NOMO-1 treated with DMSO at 0.1 percent for 48 hours (cell line): ENCODE measurements around the gene CCSER1.
"Not testable (repeated sequence)": the region's sequence is repeated elsewhere in the genome, so short reads cannot be mapped to it uniquely, and the experiment has no call there.

Experiments
- DNase-seq: peaks from one replicate; lab custom pipeline; 2025; ENCODE audit not compliant: unreplicated experiment; lab: John Stamatoyannopoulos, UW

Gene CCSER1

DNA sequence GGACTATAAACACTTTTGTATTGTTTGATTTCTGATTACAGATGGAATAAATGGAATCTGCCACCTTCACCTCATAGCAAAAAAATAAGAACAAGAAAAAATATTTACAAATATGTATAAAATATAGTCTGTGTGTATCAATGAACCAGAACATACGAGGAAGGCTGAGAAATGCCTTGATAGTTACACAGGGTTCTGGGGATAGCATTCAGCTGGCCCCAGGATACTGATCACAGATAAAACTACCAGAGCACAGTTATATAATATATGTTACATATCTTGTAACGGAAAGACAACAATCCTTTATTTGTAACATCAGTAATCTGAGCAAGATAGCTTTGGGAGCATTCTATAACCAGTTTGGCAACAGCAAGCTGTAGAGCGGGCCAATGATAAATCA is 1101.5 kb downstream of the CCSER1 start:
- no peak for DNase-seq

DNA sequence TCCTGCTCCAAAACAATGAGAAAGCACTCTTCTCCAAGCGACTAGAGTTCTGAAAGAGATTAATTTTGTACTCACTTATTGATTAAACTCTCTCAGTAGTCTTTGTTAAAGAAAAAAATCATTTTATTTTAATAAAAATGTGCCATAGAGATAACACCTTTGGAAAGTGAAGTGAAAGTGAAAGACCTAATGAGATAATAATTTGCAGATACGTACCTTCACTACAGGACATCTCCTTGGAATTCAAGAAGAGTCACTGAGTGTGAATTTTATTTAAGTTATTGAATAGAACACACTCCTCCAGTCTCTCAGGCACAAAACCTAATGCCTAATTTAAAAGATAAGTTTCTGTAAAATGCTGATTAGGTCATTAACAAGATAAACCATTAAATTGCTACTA is 1106.0 kb downstream of the CCSER1 start:
- no peak for DNase-seq

DNA sequence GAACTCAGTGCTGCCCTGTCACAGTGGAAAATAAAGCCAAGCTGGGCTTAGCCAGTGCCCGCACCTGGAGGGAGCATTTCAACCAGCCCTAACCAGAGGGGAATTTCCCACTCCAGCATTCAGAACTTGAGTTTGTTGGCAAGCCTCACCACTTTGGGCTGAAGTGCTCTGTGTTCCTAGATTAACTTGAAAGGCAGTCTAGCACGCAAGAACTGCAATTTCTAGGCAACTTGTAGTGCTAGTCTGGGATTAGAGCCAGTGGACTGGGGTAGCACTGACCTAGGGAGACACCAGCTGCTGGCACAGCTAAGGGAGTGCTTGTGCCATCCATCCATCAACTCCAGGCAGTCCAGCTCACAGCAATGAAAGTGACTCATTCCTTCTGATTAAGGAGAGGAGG is 1115.9 kb downstream of the CCSER1 start:
- DNase-seq, result no peak

DNA sequence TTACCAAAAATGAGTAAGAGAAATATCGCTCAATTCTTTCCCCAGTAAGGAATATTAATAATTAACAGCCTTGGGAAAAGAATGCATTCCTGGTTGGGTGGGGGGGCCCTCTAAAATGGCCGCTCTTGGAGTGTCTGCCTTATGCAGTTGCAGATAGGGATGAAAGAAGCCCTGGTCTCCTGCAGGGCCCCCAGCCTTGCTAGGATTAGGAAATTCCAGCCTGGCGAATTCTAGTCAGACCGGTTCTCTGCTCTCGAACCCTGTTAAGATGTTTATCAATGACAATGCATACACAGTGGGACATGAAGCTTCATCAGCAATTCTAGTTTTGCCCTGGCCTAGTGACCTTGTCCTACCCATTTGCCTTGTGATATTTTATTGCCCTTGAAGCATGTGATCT is 1128.8 kb downstream of the CCSER1 start:
- no peak for DNase-seq

DNA sequence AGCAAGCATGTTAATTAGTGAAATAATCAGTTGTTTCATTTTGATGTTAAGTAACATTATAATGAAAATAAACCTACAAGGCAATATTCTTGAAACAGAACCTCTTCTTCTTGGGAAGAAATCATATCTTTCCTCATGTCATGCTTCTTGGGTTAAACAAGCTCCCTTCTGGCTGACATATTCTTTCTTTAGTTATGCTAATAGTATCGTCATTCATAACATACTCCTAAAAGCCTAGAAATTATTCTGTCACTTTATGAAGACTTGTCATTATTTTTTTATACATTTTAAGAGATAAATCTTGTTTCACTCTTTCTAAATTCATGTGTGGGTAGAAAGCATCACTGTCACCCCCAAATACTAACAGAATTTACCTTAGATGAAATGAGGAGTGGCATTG is 1129.6 kb downstream of the CCSER1 start:
- DNase-seq, result no peak

- DNase-seq, result no peak
Measured at GRCh38 chr4:91257721-91258120, 1130.5 kb downstream of the CCSER1 start.

GRCh38 chr4:91258326-91258725 is 1131.1 kb downstream of the CCSER1 start:
- no peak for DNase-seq

DNA sequence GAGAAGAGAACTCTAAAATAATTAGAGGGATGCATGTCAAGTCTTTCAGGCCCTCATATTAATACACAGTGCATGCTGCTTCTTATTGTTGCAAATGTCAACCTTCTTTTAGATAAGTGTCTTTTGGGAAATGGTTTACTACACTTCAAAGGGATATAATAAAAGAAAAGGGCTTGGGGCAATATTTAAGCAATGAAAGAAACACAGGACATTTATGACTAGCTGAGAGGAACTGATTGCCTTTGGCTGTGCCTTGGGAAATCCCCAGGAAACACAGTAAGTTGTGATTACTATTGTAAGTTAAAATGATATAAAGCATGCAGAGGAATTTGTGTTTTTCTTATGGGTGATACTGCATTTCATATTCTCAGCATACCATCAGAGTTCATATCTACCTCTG is 1140.3 kb downstream of the CCSER1 start:
- DNase-seq, result no peak

- not testable (repeated sequence) for DNase-seq
Measured at GRCh38 chr4:91268481-91268880, 1141.3 kb downstream of the CCSER1 start.

GRCh38 chr4:91268913-91269312 is 1141.7 kb downstream of the CCSER1 start:
- no peak for DNase-seq

DNA sequence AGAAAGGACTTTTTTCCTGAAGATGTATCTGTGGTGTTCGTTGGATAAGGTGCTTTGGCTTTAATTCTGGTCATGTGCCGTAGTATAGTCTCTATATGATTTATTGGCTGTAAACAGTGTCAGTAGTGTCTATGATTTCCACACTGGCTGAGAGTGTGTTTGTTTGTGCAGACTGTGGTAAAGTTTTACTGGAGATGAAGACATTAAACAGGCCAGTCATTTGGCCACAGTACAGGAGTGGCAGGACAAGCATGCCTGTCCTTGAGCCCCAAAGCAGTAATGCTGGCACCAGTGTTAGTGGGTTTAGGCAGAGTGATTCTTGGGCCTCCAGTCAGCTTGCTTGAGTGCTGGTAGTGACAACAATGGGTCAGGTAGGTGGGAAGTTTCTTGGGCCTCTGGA is 1152.7 kb downstream of the CCSER1 start:
- no peak for DNase-seq

- DNase-seq, result no peak
Measured at GRCh38 chr4:91280551-91281290, 1153.5 kb downstream of the CCSER1 start.

- no peak for DNase-seq
Measured at GRCh38 chr4:91282217-91282616, 1155.0 kb downstream of the CCSER1 start.

- no peak for DNase-seq
Measured at GRCh38 chr4:91283726-91284230, 1156.6 kb downstream of the CCSER1 start.

- no peak for DNase-seq
Measured at GRCh38 chr4:91284480-91284879, 1157.3 kb downstream of the CCSER1 start.

- no peak for DNase-seq
Measured at GRCh38 chr4:91285487-91285886, 1158.3 kb downstream of the CCSER1 start.

- DNase-seq, result no peak
Measured at GRCh38 chr4:91288702-91289311, 1161.6 kb downstream of the CCSER1 start.

DNA sequence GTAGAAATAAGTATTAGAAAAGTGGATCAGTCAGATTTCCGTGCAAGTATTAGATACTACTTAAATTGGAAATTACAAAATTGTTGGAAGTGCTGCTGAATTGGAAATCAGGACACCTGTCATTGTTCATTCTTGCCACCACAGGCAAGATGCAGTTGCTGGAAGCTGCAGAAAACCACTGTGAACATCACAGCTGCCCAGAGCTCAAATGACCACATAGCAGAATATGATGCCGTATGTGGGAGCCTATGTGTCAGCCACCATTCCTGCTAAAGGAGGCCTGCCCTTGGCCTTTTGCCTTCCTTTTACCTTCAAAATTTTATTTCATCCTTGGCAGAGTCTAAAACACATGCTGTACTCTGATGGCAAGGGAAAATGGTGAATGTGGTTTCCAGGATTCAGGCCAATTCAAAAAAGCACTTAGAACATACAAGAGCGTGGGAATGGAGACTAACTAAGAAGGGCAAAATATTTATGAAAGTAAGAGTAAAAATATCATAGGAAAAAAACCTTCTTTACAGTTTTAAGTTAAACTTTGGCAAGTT is 1171.0 kb downstream of the CCSER1 start:
- DNase-seq, result no peak

DNA sequence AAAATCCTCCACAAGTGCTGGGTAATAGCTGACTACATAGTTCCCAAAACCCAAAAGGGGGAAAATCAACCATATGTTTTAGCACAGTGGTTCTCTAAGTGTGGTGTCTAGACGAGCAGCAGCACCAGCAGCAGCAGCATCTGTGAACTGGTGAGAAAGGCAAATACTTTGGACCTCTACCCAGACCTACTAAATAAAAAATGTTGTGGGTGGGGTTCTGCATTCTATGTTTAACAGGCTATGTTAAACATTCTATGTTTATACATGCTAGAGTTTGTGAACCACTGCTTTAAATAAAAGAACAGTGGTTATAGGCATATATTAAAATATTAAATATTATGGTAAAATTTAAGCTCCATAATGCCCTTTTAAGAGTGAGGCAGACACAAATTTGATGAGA is 1171.6 kb downstream of the CCSER1 start:
- no peak for DNase-seq

GRCh38 chr4:91302120-91302519 is 1174.9 kb downstream of the CCSER1 start:
- DNase-seq, result no peak

DNA sequence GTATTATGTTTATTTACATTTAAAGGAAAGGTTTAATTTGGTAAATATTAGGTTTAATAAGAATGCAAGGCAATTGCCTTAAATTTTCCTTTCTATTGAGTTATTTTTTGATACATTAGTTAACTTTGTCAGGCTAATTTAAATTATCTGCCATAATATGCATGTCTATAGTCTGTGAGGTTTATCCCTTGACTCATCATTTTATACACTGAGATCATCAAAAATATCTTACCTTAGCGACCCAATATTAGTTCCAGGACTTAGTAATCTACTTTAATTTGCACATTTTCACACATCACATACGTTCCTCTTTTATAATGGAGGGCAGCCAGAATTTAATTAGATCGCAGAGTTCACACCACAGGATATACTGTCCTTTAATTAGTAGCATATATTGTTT is 1177.1 kb downstream of the CCSER1 start:
- DNase-seq, result no peak

DNA sequence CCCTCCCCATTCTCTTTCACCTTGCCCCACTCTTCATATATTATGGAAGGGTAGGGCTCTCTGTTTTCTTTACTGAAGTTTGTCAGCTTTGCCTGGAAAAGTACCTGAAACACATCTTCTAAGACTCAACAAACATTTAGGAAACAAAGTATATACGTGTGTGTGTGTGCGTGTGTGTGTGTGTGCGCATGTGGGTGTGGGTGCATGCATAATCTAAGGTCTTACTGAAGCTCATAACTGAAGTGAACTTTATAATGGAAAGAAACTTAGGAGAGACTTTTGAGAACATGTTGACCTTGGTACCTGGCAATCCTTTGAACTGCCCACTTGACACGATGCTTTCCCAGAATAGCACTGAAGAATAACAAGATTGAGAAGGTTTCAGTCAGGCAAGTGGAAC is 1190.2 kb downstream of the CCSER1 start:
- DNase-seq, result no peak
